Upper lobe of right lung (tissue), 1 donor: ENCODE measurements around the gene PDC. TPM values are rescaled to one million over a fixed set of nuclear protein-coding genes. Genes with fewer than 3 reads are reported as not detected.
"Not testable (repeated sequence)": the region's sequence is repeated elsewhere in the genome, so short reads cannot be mapped to it uniquely, and the experiment has no call there.

ENCODE experiments used
- ATAC-seq: fragments of 200-7000 bp; cut with Tn5 transposase; one replicate; pipeline ENCODE4 v1.9.1; 2020; ENCODE audit warnings: mild to moderate bottlenecking, moderate library complexity
- DNase-seq: peaks from one replicate; pipeline ENCODE4 v3.0.0-alpha.2; 2020
- H3K27ac ChIP-seq: fragments of 200-600 bp; one replicate; pipeline ENCODE4 v1.8.0; 2022
- H3K27me3 ChIP-seq: fragments of 200-600 bp; one replicate; pipeline ENCODE4 v1.8.0; 2022; ENCODE audit warnings: mild to moderate bottlenecking
- H3K36me3 ChIP-seq: fragments of 200-600 bp; one replicate; pipeline ENCODE4 v1.8.0; 2022
- H3K4me1 ChIP-seq: fragments of 200-600 bp; one replicate; pipeline ENCODE4 v1.8.0; 2022
- H3K4me3 ChIP-seq: fragments of 200-600 bp; one replicate; pipeline ENCODE4 v1.8.0; 2022; ENCODE audit warnings: mild to moderate bottlenecking
- H3K9me3 ChIP-seq: fragments of 200-600 bp; one replicate; pipeline ENCODE4 v1.8.0; 2022
- intact Hi-C: fragments of 100-400 bp; cut with DNase I; formaldehyde crosslinking; loops from one replicate; pipeline ENCODE4 v1.11.0; 2022
- total RNA-seq: library from RNA; stranded (reverse); fragmentation: NEBNext Ultra II Directional; extraction: Animal tissue kit (Norgen Biotek cat#: 25700); gene quantifications from one replicate; pipeline ENCODE4 v1.2.1, GENCODE V29; 2021
- TF ChIP-seq, protein P1 (sequence below): fragments of 200-600 bp; IDR thresholded peaks from one replicate; pipeline ENCODE4 v1.8.0; 2022; ENCODE audit warnings: antibody characterized with exemption
- donor health status: DM: no; HTN: yes; CAD: no; lungs with severe emphysema.

PDC gene
- total RNA-seq, 1 donor from 2014 or later = not detected

DNA sequence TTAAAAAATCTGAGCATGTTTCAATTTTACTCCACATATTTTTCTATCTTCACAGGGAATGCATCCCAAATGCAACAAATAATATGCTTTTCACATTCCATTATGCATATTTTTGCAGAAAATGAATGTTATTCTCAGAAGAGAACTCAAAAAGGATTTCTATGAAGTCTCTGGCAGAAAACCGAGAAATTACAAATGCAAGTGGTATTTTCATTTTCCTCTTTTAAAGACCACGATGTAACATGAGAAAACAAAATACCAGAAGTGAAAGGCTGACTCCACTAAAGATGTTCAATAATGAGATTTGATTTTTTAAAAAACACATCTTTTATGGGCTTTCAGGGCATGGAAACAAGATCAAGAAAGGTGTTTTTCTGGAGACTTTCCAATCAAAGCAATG lies 5.0 kb upstream of the PDC start:
- ATAC-seq (no peak), DNase-seq (no peak)
- Histone ChIP-seq H3K36me3 (no peaks in the 10 kb centered on the region), H3K27me3 (no peaks in the 10 kb centered on the region), H3K27ac (no peak overlapping the region), H3K4me1 (no peaks in the 10 kb centered on the region), H3K9me3 (no peaks in the 10 kb centered on the region), H3K4me3 (no peak overlapping the region)
- intact Hi-C loops = no loop called here
- TF ChIP-seq, protein P1, sequence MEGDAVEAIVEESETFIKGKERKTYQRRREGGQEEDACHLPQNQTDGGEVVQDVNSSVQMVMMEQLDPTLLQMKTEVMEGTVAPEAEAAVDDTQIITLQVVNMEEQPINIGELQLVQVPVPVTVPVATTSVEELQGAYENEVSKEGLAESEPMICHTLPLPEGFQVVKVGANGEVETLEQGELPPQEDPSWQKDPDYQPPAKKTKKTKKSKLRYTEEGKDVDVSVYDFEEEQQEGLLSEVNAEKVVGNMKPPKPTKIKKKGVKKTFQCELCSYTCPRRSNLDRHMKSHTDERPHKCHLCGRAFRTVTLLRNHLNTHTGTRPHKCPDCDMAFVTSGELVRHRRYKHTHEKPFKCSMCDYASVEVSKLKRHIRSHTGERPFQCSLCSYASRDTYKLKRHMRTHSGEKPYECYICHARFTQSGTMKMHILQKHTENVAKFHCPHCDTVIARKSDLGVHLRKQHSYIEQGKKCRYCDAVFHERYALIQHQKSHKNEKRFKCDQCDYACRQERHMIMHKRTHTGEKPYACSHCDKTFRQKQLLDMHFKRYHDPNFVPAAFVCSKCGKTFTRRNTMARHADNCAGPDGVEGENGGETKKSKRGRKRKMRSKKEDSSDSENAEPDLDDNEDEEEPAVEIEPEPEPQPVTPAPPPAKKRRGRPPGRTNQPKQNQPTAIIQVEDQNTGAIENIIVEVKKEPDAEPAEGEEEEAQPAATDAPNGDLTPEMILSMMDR = no peak

DNA sequence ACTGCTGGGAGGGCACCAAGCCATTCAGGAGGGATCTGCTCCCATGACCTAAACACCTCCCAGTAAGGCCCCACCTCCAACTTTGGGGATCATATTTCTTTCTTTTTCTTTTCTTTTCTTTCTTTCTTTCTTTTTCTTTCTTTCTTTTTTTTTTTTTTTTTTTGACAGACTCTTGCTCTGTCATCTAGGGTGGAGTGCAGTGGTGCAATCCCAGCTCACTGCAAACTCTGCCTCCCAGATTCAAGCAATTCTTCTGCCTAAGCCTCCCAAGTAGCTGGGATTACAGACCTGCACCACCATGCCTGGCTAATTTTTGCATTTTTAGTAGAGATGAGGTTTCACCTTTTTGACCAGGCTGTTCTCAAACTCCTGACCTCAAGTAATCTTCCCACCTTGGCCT lies 4.6 kb upstream of the PDC start:
- H3K4me1 ChIP-seq, ATAC-seq, H3K9me3 ChIP-seq, H3K27ac ChIP-seq, intact Hi-C loops, H3K36me3 ChIP-seq, DNase-seq, H3K27me3 ChIP-seq, H3K4me3 ChIP-seq: not testable (repeated sequence)

DNA sequence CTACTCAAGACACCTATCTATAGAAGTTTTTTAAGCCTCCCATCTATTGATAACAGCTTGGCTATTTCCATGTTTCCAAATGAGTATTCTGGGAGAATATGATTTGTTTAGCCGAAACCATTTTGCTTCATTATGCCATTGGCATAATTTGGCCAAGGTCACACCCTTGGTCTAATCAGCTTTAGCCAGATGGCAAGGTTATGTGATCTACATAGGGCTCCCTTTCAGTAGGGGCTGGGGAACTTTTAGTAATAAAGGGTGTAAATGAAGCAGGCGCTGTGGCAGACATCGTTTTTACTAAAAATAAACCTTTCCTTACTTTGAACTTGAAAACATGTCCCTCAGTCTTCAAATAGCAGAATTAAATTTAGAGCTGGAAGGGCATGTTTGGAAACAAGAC lies 3.0 kb upstream of the PDC start:
- DNase-seq = no peak
- Histone ChIP-seq H3K27ac (no peak overlapping the region), H3K9me3 (no peaks in the 10 kb centered on the region), H3K27me3 (no peaks in the 10 kb centered on the region), H3K4me3 (no peak overlapping the region), H3K36me3 (no peaks in the 10 kb centered on the region), H3K4me1 (no peaks in the 10 kb centered on the region)
- TF ChIP-seq, protein P1 = no peak
- ATAC-seq = no peak
- intact Hi-C loops = no loop called here

DNA sequence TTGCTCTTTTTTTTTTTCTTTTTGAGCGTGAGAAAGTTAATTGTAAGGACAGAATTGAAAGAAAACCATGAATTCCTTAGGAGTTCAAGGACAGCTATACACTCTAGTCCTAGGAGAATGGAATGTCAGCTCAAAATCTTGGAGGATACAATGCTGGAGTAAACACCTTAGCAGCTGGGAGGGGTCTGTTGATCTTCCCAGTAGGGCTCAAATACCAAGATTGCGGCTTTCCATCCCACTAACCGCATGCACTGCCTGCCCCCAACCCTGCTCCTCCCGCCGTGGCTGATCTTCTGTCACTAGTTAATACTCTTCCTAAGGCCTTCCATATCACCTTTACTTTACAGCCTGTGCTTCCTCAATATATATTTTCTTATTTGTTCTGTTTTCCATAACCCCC lies 2.6 kb upstream of the PDC start:
- H3K27me3 ChIP-seq = no peaks in the 10 kb centered on the region
- intact Hi-C loops = no loop called here
- H3K4me3 ChIP-seq = no peak overlapping the region
- DNase-seq = no peak
- H3K4me1 ChIP-seq = no peaks in the 10 kb centered on the region
- no peak overlapping the region for H3K27ac ChIP-seq
- no peaks in the 10 kb centered on the region for H3K9me3 ChIP-seq
- ATAC-seq = no peak
- no peaks in the 10 kb centered on the region for H3K36me3 ChIP-seq
- TF ChIP-seq, protein P1 = no peak

DNA sequence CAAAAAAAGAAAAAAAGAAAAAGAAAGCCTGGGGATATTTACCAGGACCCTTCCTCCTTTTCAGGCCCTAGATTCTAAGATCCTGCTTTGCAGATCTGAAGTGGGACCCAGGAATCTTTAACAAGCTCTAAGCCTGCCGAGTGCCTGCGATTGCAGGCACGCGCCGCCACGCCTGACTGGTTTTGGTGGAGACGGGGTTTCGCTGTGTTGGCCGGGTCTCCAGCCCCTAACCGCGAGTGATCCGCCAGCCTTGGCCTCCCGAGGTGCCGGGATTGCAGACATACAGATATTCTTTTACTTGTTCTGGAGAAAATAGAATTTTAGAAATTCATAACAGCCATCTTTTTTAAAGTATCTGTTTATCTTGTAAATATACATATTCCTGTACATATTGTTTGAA lies 1.8 kb downstream of the PDC start:
- intact Hi-C loops, H3K27me3 ChIP-seq, H3K9me3 ChIP-seq, ATAC-seq, H3K4me3 ChIP-seq, H3K4me1 ChIP-seq, H3K36me3 ChIP-seq, DNase-seq, H3K27ac ChIP-seq: not testable (repeated sequence)

DNA sequence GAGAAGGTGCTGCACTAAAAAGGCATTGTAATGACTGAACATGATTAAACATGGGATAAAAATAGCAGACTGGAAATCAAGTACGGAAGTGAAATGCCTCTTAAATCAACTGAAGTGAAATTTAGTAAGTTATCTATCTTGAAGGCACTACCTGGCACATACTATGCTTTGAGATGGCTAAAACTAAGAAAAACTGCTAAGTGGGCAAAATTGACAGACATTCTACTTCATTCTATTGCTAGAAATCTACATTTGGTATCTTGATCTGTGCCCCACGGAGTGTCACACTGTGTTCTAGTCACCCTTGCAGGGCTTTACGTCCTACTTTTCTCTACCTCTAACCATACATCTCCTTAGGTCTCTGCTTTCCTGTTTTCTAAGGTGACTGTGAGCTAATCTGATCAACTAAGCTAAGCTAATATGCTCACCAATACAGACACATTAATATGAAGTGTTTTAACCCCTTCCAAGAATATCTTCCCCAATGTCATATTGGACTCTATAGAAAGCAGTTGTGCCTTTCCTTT lies 4.1 kb downstream of the PDC start:
- TF ChIP-seq, protein P1 = no peak

DNA sequence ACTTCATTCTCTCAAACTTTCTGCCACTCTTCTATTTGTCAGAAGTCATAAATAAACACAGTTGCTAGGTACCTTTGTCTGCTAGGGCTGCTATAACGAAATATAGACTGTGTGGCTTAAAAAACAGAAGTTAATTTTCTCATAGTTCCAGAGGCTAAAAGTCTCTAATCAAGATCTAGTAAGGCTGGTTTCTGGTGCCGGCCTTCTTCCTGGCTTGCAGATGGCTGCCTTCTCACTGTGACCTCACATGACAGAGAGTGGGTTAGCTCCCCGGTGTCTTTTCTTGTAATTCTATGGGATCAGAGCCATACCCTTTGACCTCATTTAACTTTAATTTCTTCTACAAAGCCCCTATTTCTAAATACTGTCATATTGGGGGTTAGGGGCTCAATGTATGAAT lies 5.9 kb downstream of the PDC start:
- DNase-seq = no peak
- no peaks in the 10 kb centered on the region for H3K4me1 ChIP-seq
- H3K4me3 ChIP-seq = no peak overlapping the region
- TF ChIP-seq, protein P1 = no peak
- H3K9me3 ChIP-seq = no peaks in the 10 kb centered on the region
- intact Hi-C loops = no loop called here
- no peaks in the 10 kb centered on the region for H3K36me3 ChIP-seq
- H3K27ac ChIP-seq = no peak overlapping the region
- H3K27me3 ChIP-seq = no peaks in the 10 kb centered on the region
- no peak for ATAC-seq

More for the DNA sequence above, 4.1 kb downstream of the PDC start:
- ATAC-seq = no peak
- DNase-seq = no peak
- Histone ChIP-seq H3K4me3 (no peak overlapping the region), H3K27ac (no peak overlapping the region), H3K9me3 (no peaks in the 10 kb centered on the region), H3K27me3 (no peaks in the 10 kb centered on the region), H3K4me1 (no peaks in the 10 kb centered on the region), H3K36me3 (no peaks in the 10 kb centered on the region)
- intact Hi-C loops = no loop called here
